Measurements from ENCODE around the gene CDH12. TPM values are rescaled to one million over a fixed set of nuclear protein-coding genes. Genes with fewer than 3 reads are reported as not detected.
"Not testable (repeated sequence)": the region's sequence is repeated elsewhere in the genome, so short reads cannot be mapped to it uniquely, and the experiment has no call there.

CDH12 gene
- total RNA-seq, 1 donor from 2014 or later: 23.5 TPM

DNA sequence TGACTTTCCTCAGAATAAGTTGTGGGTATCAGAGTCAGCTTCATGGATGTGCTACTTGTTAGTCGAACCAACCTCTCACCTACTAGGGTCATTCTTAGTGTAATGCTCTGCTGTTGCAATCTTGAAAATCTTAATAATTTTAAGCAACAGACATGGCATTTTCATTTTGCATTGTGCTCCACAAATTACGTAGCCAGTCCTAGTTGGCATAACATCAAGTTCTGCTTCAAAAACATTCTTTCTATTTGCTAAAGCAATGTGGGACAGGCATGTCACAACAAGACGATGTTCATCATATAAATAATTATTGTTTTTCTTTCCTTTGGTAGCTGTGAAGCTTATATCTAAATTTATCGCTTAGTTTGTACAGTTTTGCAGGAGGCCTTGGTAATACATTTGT is 39.3 kb upstream of the CDH12 start:
- Mint-ChIP-seq H3K4me1 (ENCODE audit: low read depth, unreplicated experiment) (peaks cover 5% of the 10 kb centered on the region), H3K36me3 (ENCODE audit: unreplicated experiment) (no peaks in the 10 kb centered on the region), H3K9me3 (ENCODE audit: unreplicated experiment) (no peaks in the 10 kb centered on the region), H3K27ac (ENCODE audit: unreplicated experiment) (no peak overlapping the region), H3K27me3 (ENCODE audit: unreplicated experiment) (no peaks in the 10 kb centered on the region), H3K4me3 (ENCODE audit: unreplicated experiment) (no peak overlapping the region)
- TF ChIP-seq CTCF (IDR thresholded peaks at IDR 0.05; ENCODE audit: partially characterized antibody, unreplicated experiment): no peak
- DNase-seq: no peak

- Mint-ChIP-seq H3K36me3 (ENCODE audit: unreplicated experiment) (no peaks in the 10 kb centered on the region), H3K4me1 (ENCODE audit: low read depth, unreplicated experiment) (peaks cover 5% of the 10 kb centered on the region), H3K9me3 (ENCODE audit: unreplicated experiment) (no peaks in the 10 kb centered on the region), H3K4me3 (ENCODE audit: unreplicated experiment) (no peak overlapping the region), H3K27me3 (ENCODE audit: unreplicated experiment) (no peaks in the 10 kb centered on the region), H3K27ac (ENCODE audit: unreplicated experiment) (no peak overlapping the region)
- no peak for DNase-seq
- TF ChIP-seq CTCF (IDR thresholded peaks at IDR 0.05; ENCODE audit: partially characterized antibody, unreplicated experiment): no peak
These were observed 36.6 kb upstream of the CDH12 start for GRCh38 chr5:22889720-22890119.

DNA sequence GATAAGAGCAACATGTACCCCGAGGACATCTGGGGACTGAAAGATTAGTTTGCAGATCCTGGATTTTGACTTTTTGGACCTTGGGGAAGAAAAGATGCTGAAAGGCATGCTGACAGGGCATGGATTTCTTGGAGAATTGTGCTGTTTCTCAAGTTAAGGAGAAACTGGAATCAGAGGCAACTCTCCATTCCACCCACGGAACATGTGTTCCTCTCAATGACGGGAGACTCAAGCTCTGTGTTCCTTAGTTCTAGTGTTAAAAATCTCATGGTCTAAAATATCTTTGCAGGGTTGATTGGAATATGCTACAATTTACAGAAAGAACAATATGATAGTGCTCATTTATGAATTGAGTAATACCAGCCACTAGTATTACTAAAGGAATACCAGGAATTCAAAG is 34.4 kb upstream of the CDH12 start:
- Mint-ChIP-seq H3K9me3 (ENCODE audit: unreplicated experiment) (no peaks in the 10 kb centered on the region), H3K36me3 (ENCODE audit: unreplicated experiment) (no peaks in the 10 kb centered on the region), H3K27me3 (ENCODE audit: unreplicated experiment) (no peaks in the 10 kb centered on the region), H3K4me1 (ENCODE audit: low read depth, unreplicated experiment) (peaks cover 5% of the 10 kb centered on the region), H3K4me3 (ENCODE audit: unreplicated experiment) (no peak overlapping the region), H3K27ac (ENCODE audit: unreplicated experiment) (no peak overlapping the region)
- TF ChIP-seq CTCF (IDR thresholded peaks at IDR 0.05; ENCODE audit: partially characterized antibody, unreplicated experiment): no peak
- DNase-seq: no peak

GRCh38 chr5:22858911-22859310 is 5.8 kb upstream of the CDH12 start:
- not testable (repeated sequence) for H3K27me3 Mint-ChIP-seq (ENCODE audit: unreplicated experiment); H3K9me3 Mint-ChIP-seq (ENCODE audit: unreplicated experiment); H3K4me3 Mint-ChIP-seq (ENCODE audit: unreplicated experiment); H3K4me1 Mint-ChIP-seq (ENCODE audit: low read depth, unreplicated experiment); H3K36me3 Mint-ChIP-seq (ENCODE audit: unreplicated experiment); DNase-seq; H3K27ac Mint-ChIP-seq (ENCODE audit: unreplicated experiment)

DNA sequence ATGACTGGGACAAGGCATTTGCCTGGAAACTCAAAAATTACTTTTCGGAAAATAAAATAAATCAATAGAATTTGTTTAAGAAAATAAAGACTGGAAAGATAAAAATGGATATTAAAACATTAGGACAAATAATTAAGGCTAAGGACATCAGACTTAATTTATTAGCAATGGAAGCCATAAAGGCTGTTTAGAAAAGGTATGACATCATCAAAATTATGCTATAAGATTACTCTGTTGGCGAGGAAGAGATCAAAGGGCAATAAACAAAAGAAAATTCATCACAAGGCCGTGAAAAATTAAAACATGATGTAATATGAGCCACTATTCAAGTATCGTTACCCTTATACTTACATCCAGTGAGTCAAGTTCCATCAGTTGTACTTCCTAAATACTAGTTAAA is 2.7 kb upstream of the CDH12 start:
- H3K9me3 Mint-ChIP-seq (ENCODE audit: unreplicated experiment): no peaks in the 10 kb centered on the region
- no peak for DNase-seq
- no peak overlapping the region for H3K27ac Mint-ChIP-seq (ENCODE audit: unreplicated experiment)
- no peak for TF ChIP-seq CTCF (IDR thresholded peaks at IDR 0.05; ENCODE audit: partially characterized antibody, unreplicated experiment)
- H3K4me1 Mint-ChIP-seq (ENCODE audit: low read depth, unreplicated experiment): peaks cover 2% of the 10 kb centered on the region
- peaks cover 2% of the 10 kb centered on the region for H3K27me3 Mint-ChIP-seq (ENCODE audit: unreplicated experiment)
- H3K4me3 Mint-ChIP-seq (ENCODE audit: unreplicated experiment): no peak overlapping the region
- H3K36me3 Mint-ChIP-seq (ENCODE audit: unreplicated experiment): no peaks in the 10 kb centered on the region

GRCh38 chr5:22850981-22851380 is 2.2 kb downstream of the CDH12 start:
- peaks cover 2% of the 10 kb centered on the region for H3K27me3 Mint-ChIP-seq (ENCODE audit: unreplicated experiment)
- no peak overlapping the region for H3K27ac Mint-ChIP-seq (ENCODE audit: unreplicated experiment)
- H3K36me3 Mint-ChIP-seq (ENCODE audit: unreplicated experiment): no peaks in the 10 kb centered on the region
- TF ChIP-seq CTCF (IDR thresholded peaks at IDR 0.05; ENCODE audit: partially characterized antibody, unreplicated experiment): no peak
- no peaks in the 10 kb centered on the region for H3K9me3 Mint-ChIP-seq (ENCODE audit: unreplicated experiment)
- H3K4me3 Mint-ChIP-seq (ENCODE audit: unreplicated experiment): no peak overlapping the region
- no peak for DNase-seq
- peaks cover 2% of the 10 kb centered on the region for H3K4me1 Mint-ChIP-seq (ENCODE audit: low read depth, unreplicated experiment)
